Measurements from ENCODE around the gene ELFN2.

- TF ChIP-seq, protein P1, sequence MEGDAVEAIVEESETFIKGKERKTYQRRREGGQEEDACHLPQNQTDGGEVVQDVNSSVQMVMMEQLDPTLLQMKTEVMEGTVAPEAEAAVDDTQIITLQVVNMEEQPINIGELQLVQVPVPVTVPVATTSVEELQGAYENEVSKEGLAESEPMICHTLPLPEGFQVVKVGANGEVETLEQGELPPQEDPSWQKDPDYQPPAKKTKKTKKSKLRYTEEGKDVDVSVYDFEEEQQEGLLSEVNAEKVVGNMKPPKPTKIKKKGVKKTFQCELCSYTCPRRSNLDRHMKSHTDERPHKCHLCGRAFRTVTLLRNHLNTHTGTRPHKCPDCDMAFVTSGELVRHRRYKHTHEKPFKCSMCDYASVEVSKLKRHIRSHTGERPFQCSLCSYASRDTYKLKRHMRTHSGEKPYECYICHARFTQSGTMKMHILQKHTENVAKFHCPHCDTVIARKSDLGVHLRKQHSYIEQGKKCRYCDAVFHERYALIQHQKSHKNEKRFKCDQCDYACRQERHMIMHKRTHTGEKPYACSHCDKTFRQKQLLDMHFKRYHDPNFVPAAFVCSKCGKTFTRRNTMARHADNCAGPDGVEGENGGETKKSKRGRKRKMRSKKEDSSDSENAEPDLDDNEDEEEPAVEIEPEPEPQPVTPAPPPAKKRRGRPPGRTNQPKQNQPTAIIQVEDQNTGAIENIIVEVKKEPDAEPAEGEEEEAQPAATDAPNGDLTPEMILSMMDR (IDR thresholded peaks at IDR 0.05; ENCODE audit: borderline replicate concordance, extremely low read depth, low read length, poor library complexity, severe bottlenecking) = no peak
- no peak for TF ChIP-seq EZH2 (IDR thresholded peaks at IDR 0.05; ENCODE audit: borderline replicate concordance, low read depth, low read length, severe bottlenecking)
These were observed 55.4 kb downstream of the ELFN2 start for GRCh38 chr22:37371911-37372310.
